ENCODE data around the gene GATD1. TPM values are rescaled to one million over a fixed set of nuclear protein-coding genes. Genes with fewer than 3 reads are reported as not detected.

GATD1 gene
- total RNA-seq, 1 experiment from 2014 or later: 67.7 TPM

- no peak for DNase-seq (ENCODE audit: unreplicated experiment)
- Mint-ChIP-seq H3K4me1 (ENCODE audit: insufficient read depth, unreplicated experiment) (no peaks in the 10 kb centered on the region), H3K27me3 (ENCODE audit: insufficient read depth, unreplicated experiment) (no peaks in the 10 kb centered on the region), H3K9me3 (ENCODE audit: unreplicated experiment) (no peaks in the 10 kb centered on the region), H3K36me3 (ENCODE audit: insufficient read depth, unreplicated experiment) (peaks cover 65% of the 10 kb centered on the region), H3K27ac (ENCODE audit: low read depth, unreplicated experiment) (no peak overlapping the region), H3K4me3 (ENCODE audit: unreplicated experiment) (no peak overlapping the region)
- intact Hi-C loops (cut with micrococcal nuclease): loop anchor here (10.0 kb wide), 1 partner anchor 155 kb away; the partner anchor contains the start of genes LMNTD2 and RASSF7
- CTCF ChIA-PET: interaction anchor here (0.6 to 1.4 kb wide), 2 partner anchors 10 to 64 kb away, joined by 3 read pairs; no protein-coding TSS in a partner anchor
- no TSS peak for BruUV-seq (replicated peaks)
- POLR2A ChIA-PET: interaction anchor here (1.0 to 1.4 kb wide), 2 partner anchors 10 to 23 kb away, joined by 3 read pairs; no protein-coding TSS in a partner anchor
- TF ChIP-seq CTCF (IDR thresholded peaks at IDR 0.05; ENCODE audit: unreplicated experiment): no peak
These were observed 57.2 kb downstream of the GATD1 start for GRCh38 chr11:720017-720641.

GRCh38 chr11:719214-720016, 57.9 kb downstream of the GATD1 start:
- Mint-ChIP-seq H3K4me1 (ENCODE audit: insufficient read depth, unreplicated experiment) (no peaks in the 10 kb centered on the region), H3K27me3 (ENCODE audit: insufficient read depth, unreplicated experiment) (no peaks in the 10 kb centered on the region), H3K9me3 (ENCODE audit: unreplicated experiment) (no peaks in the 10 kb centered on the region), H3K4me3 (ENCODE audit: unreplicated experiment) (no peak overlapping the region), H3K36me3 (ENCODE audit: insufficient read depth, unreplicated experiment) (peaks cover 65% of the 10 kb centered on the region), H3K27ac (ENCODE audit: low read depth, unreplicated experiment) (no peak overlapping the region)
- intact Hi-C loops (cut with micrococcal nuclease): loop anchor here (10.0 kb wide), 1 partner anchor 155 kb away; the partner anchor contains the start of genes LMNTD2 and RASSF7
- CTCF ChIA-PET: interaction anchor here (0.6 to 1.4 kb wide), 2 partner anchors 9 to 65 kb away, joined by 3 read pairs; no protein-coding TSS in a partner anchor
- no peak for DNase-seq (ENCODE audit: unreplicated experiment)
- no TSS peak for BruUV-seq (replicated peaks)
- TF ChIP-seq CTCF (IDR thresholded peaks at IDR 0.05; ENCODE audit: unreplicated experiment): no peak
- POLR2A ChIA-PET: interaction anchor here (1.4 to 1.5 kb wide), 2 partner anchors 13 to 22 kb away, joined by 3 to 6 read pairs; no protein-coding TSS in a partner anchor

Other genes with a start within 250 kb of the GATD1 start
- 115 and 123 TPM in 2 replicates for gene HRAS, start 241.9 kb downstream of the GATD1 start, total RNA-seq (2022)
- gene LRRC56, start 240.0 kb downstream of the GATD1 start, total RNA-seq (2022): 0.54 and 0.75 TPM in 2 replicates
- gene LMNTD2, start 216.7 kb downstream of the GATD1 start, total RNA-seq (2022): 6.1 and 8.0 TPM in 2 replicates
- gene RASSF7, start 216.5 kb downstream of the GATD1 start, total RNA-seq (2022): 11.4 and 13.3 TPM in 2 replicates
- gene PHRF1, start 201.0 kb downstream of the GATD1 start, total RNA-seq (2022): 29.9 and 31.8 TPM in 2 replicates
- 7.7 and 9.5 TPM in 2 replicates for gene IRF7, start 161.5 kb downstream of the GATD1 start, total RNA-seq (2022)
- gene CDHR5, start 152.5 kb downstream of the GATD1 start, total RNA-seq (2022): not detected in 2 replicates
- not detected in 2 replicates for gene SCT, start 150.3 kb downstream of the GATD1 start, total RNA-seq (2022)
- 0.44 and 1.3 TPM in 2 replicates for gene DRD4, start 140.2 kb downstream of the GATD1 start, total RNA-seq (2022)
- gene DEAF1, start 82.3 kb downstream of the GATD1 start, total RNA-seq (2022): 46.8 and 54.1 TPM in 2 replicates
- 12.2 and 12.8 TPM in 2 replicates for gene TMEM80, start 81.7 kb downstream of the GATD1 start, total RNA-seq (2022)
- gene EPS8L2, start 71.3 kb downstream of the GATD1 start, total RNA-seq (2022): 109 and 119 TPM in 2 replicates
- 93.8 and 137 TPM in 2 replicates for gene TALDO1, start 30.0 kb downstream of the GATD1 start, total RNA-seq (2022)
- not detected in 2 replicates for gene CEND1, start 12.6 kb upstream of the GATD1 start, total RNA-seq (2022)
- 34.0 and 36.5 TPM in 2 replicates for gene SLC25A22, start 20.8 kb upstream of the GATD1 start, total RNA-seq (2022)
- 15.8 and 22.1 TPM in 2 replicates for gene PIDD1, start 27.7 kb upstream of the GATD1 start, total RNA-seq (2022)
- 1,886 and 2,142 TPM in 2 replicates for gene RPLP2, start 32.5 kb upstream of the GATD1 start, total RNA-seq (2022)
- gene PNPLA2, start 41.4 kb upstream of the GATD1 start, total RNA-seq (2022): 100 and 112 TPM in 2 replicates
- gene CRACR2B, start 50.4 kb upstream of the GATD1 start, total RNA-seq (2022): 1.2 and 1.9 TPM in 2 replicates
- gene CD151, start 55.5 kb upstream of the GATD1 start, total RNA-seq (2022): 404 and 412 TPM in 2 replicates
- gene POLR2L, start 65.0 kb upstream of the GATD1 start, total RNA-seq (2022): 96.9 and 118 TPM in 2 replicates
- gene TSPAN4, start 65.4 kb upstream of the GATD1 start, total RNA-seq (2022): 118 and 148 TPM in 2 replicates
- 82.1 and 94.8 TPM in 2 replicates for gene CHID1, start 133.3 kb upstream of the GATD1 start, total RNA-seq (2022)
- gene AP2A2, start 148.4 kb upstream of the GATD1 start, total RNA-seq (2022): 70.5 and 70.6 TPM in 2 replicates